T-cell (primary cell): ENCODE measurements around the gene CMTM7. TPM values are rescaled to one million over a fixed set of nuclear protein-coding genes. Genes with fewer than 3 reads are reported as not detected.
A peak's percentile ranks its signal among the peaks of the same experiment; 100 is the strongest.

Source experiments
- ATAC-seq, 4 experiments: fragments of 200-7000 bp in 3 of 4; fragments of 150-1000 bp in 1 of 4; cut with Tn5 transposase; replicated peaks in 1 of 4; 1 replicate in 3 of 4; 2 replicates in 1 of 4; pipeline ENCODE4 v1.10.0; 2021; ENCODE audit warnings: moderate library complexity in 3 of 4, mild to moderate bottlenecking in 2 of 4, moderate number of reproducible peaks in 1 of 4
- CTCF ChIA-PET, 2 donors: fragments of 300-600 bp; sonication (Branson Sonifier 250); formaldehyde crosslinking; loops; one replicate each; lab custom pipeline; 2022; ENCODE audit warnings: antibody characterized with exemption in 2 of 2; lab: Charles Lee
- POLR2A ChIA-PET, 2 donors: fragments of 300-600 bp; sonication (Branson Sonifier 250); formaldehyde crosslinking; loops; one replicate each; lab custom pipeline; 2022; ENCODE audit warnings: antibody characterized with exemption in 2 of 2; lab: Charles Lee
- DNase-seq, 35 experiments: peaks; one replicate each; pipeline versions ENCODE4 v3.0.0 to v3.0.0-alpha.2; 2013 to 2023
- H3K27ac ChIP-seq: one replicate; pipeline ENCODE4 v1.5.1; 2013; ENCODE audit warnings: low read length
- H3K27me3 ChIP-seq, 2 experiments: replicated peaks in 1 of 2; 1 replicate in 1 of 2; 2 replicates in 1 of 2; pipeline versions ENCODE4 v1.6.1 to v1.7.0; 2013; ENCODE audit warnings: low read length in 1 of 2, mixed read lengths in 1 of 2; ENCODE audit not compliant: control insufficient read depth in 2 of 2, insufficient read depth in 2 of 2; ENCODE audit errors: extremely low read depth in 1 of 2
- H3K36me3 ChIP-seq, 2 donors: 1 replicate in 1 of 2; 2 replicates in 1 of 2; pipeline versions ENCODE4 v1.6.1 to v1.7.0; 2013; ENCODE audit warnings: low read length in 1 of 2; ENCODE audit not compliant: control insufficient read depth in 2 of 2, insufficient read depth in 1 of 2; ENCODE audit errors: extremely low read depth in 1 of 2
- H3K4me1 ChIP-seq, 2 experiments: 1 replicate in 1 of 2; 2 replicates in 1 of 2; pipeline versions ENCODE4 v1.6.1 to v1.7.0; 2013; ENCODE audit warnings: low read length in 2 of 2, mixed read lengths in 1 of 2; ENCODE audit not compliant: insufficient read depth in 2 of 2, control insufficient read depth in 1 of 2; ENCODE audit errors: extremely low read depth in 1 of 2
- H3K4me3 ChIP-seq, 2 donors: 1 replicate in 1 of 2; 2 replicates in 1 of 2; pipeline versions ENCODE4 v1.5.1 to v1.7.0; 2013; ENCODE audit warnings: mild to moderate bottlenecking in 2 of 2, low read length in 1 of 2, moderate library complexity in 1 of 2; ENCODE audit not compliant: control insufficient read depth in 1 of 2; ENCODE audit errors: extremely low read depth in 1 of 2
- H3K9me3 ChIP-seq: 2 replicates; pipeline ENCODE4 v1.7.0; 2013
- H3K27ac Mint-ChIP-seq, 2 donors: one replicate each; pipeline ENCODE4 v1.8.0; 2020 to 2021; ENCODE audit warnings: mild to moderate bottlenecking in 2 of 2, mixed read lengths in 2 of 2
- H3K27me3 Mint-ChIP-seq, 2 donors: one replicate each; pipeline ENCODE4 v1.8.0; 2021 to 2022; ENCODE audit warnings: mixed read lengths in 2 of 2
- H3K36me3 Mint-ChIP-seq: one replicate; pipeline ENCODE4 v1.8.0; 2021; ENCODE audit warnings: mixed read lengths
- H3K4me1 Mint-ChIP-seq, 3 donors: one replicate each; pipeline ENCODE4 v1.8.0; 2020 to 2022; ENCODE audit warnings: mixed read lengths in 3 of 3, mild to moderate bottlenecking in 1 of 3
- H3K4me3 Mint-ChIP-seq, 3 donors: one replicate each; pipeline ENCODE4 v1.8.0; 2020 to 2022; ENCODE audit warnings: mild to moderate bottlenecking in 3 of 3, mixed read lengths in 3 of 3, moderate library complexity in 3 of 3
- H3K9me3 Mint-ChIP-seq, 3 donors: one replicate each; pipeline ENCODE4 v1.8.0; 2020 to 2022; ENCODE audit warnings: mixed read lengths in 3 of 3
- WGBS: methylation state at CpG from one replicate; pipeline ENCODE4 v1.1.5; 2013; ENCODE audit warnings: missing lambda C conversion rate; ENCODE audit not compliant: insufficient coverage; 5-methylcytosine and 5-hydroxymethylcytosine counted together
- total RNA-seq, 35 experiments: library from RNA in 6 of 35; stranded (reverse) in 6 of 35; fragments of 120-200 nt in 1 of 35; gene quantifications; one replicate each; pipeline versions ENCODE4 v1.2.1 to v1.2.4 and lab custom pipeline; 2013 to 2026

CMTM7 gene
- total RNA-seq, 5 donors from 2014 or later (not counting 1 experiment from before 2014, with no cell fraction given) = 40.7 to 56.7 (median 47.8) TPM

DNA sequence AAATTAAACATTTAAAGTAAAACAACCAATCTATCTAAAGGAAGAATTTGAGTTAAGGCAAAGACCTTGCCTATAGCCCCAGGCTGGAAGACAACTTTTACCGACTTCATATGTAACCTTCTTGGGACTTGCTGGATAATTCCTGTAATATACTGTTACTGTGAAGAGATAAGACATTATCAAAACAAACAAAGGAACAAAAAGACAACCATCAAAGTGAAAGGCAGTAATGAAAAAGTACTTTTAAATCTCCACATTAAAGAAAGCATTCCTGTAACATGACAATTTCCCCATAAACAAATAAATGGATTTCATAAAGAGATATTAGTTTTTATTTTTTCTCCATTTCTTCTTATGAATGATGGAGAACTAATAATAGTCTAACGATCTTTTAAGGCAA is 108.6 kb downstream of the CMTM7 start:
- no peaks in the 10 kb centered on the region for H3K9me3 Mint-ChIP-seq
- no peaks in the 10 kb centered on the region for H3K27me3 ChIP-seq
- peak overlapping the region; percentile 47 to 99 (median 96) for H3K4me3 Mint-ChIP-seq
- peaks cover 13 to 15% of the 10 kb centered on the region in 2 experiments for H3K4me1 ChIP-seq
- H3K9me3 ChIP-seq = no peaks in the 10 kb centered on the region
- H3K4me3 ChIP-seq = no peak overlapping the region
- peak overlapping the region in 1 of 2 donors; percentile 96 for H3K27ac Mint-ChIP-seq
- H3K36me3 ChIP-seq = peaks cover 0 to 6% of the 10 kb centered on the region in 2 donors
- no peak for ATAC-seq
- no peaks in the 10 kb centered on the region for H3K27me3 Mint-ChIP-seq
- no peak overlapping the region for H3K27ac ChIP-seq
- H3K36me3 Mint-ChIP-seq = peaks cover 19% of the 10 kb centered on the region
- ChIA-PET CTCF (interaction anchor here (0.6 to 0.9 kb wide), 3 partner anchors 31 to 371 kb away, joined by 3 to 5 read pairs (median 3); no protein-coding TSS in a partner anchor), POLR2A (interaction anchor here in 1 of 2 donors (0.6 kb wide), 1 partner anchor 185 kb away, joined by 3 read pairs; the partner anchor contains the start of gene CNOT10)
- no peak for DNase-seq
- no CpG with 5 or more reads among the region's 2 CpGs for WGBS
- peaks cover 56 to 65% (median 63%) of the 10 kb centered on the region in 3 donors for H3K4me1 Mint-ChIP-seq

DNA sequence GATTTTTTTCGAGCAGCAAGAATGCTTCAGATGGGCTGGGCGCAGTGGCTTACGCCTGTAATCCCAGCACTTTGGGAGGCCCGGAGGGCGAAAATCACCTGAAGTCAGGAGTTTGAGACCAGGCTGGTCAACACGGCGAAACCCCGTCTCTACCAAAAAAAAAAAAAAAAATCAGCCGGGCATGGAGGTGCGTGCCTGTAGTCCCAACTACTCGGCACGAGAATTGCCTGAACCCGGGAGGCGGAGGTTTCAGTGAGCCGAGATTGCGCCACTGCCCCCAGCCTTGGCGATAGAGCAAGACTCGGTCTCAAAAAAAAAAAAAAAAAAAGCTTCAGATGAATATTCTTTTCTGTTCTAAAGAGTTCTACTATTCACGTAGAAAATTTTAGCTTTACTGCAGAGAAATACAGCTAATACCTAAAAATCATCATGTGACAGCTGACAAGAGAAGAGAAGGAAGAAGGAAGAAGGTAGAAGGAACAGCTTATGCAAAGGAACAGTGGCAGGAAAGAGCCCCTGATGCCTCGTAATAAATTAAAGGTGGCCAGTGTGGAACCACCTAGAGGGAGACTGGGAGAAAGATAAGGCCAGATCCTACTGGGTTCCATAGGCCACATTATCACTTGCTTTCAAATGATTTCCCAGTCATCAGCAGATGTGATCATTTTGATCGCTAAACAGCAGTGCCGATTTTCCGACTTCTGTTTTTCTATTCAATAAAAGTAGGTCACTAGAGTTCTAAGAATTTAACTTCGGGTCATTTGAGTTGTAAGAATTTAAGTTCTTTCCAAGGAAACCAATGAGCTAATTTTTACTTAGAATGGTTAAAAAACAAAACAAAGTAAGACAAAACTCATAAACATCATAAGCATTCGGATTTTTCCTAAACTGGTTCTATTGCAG is 109.5 kb downstream of the CMTM7 start:
- H3K4me3 Mint-ChIP-seq = peak overlapping the region; percentile 96 to 99 (median 99)
- CTCF ChIA-PET = interaction anchor here (0.6 to 1.4 kb wide), 8 partner anchors 11 to 385 kb away, joined by 3 to 5 read pairs (median 4); partner anchors contain the start of gene CNOT10 (in 1 of the 2)
- H3K27ac Mint-ChIP-seq = peak overlapping the region; percentile 93 to 96
- 88% methylated on average over 12 of the region's 25 CpGs for WGBS
- Histone ChIP-seq H3K4me1 (peaks cover 11 to 13% of the 10 kb centered on the region in 2 experiments), H3K36me3 (peaks cover 0 to 4% of the 10 kb centered on the region in 2 donors), H3K27ac (peak overlapping the region; percentile 95), H3K9me3 (no peaks in the 10 kb centered on the region), H3K4me3 (peak overlapping the region in 1 of 2 donors; percentile 99), H3K27me3 (no peaks in the 10 kb centered on the region)
- peaks cover 15% of the 10 kb centered on the region for H3K36me3 Mint-ChIP-seq
- ATAC-seq (no peak), DNase-seq (no peak)
- H3K9me3 Mint-ChIP-seq = no peaks in the 10 kb centered on the region
- peaks cover 49 to 57% (median 56%) of the 10 kb centered on the region in 3 donors for H3K4me1 Mint-ChIP-seq
- POLR2A ChIA-PET = interaction anchor here (0.6 to 1.5 kb wide), 11 partner anchors 9 to 591 kb away, joined by 3 to 16 read pairs (median 4); partner anchors contain the start of gene CNOT10 (in 1 of the 2)
- H3K27me3 Mint-ChIP-seq = no peaks in the 10 kb centered on the region

DNA sequence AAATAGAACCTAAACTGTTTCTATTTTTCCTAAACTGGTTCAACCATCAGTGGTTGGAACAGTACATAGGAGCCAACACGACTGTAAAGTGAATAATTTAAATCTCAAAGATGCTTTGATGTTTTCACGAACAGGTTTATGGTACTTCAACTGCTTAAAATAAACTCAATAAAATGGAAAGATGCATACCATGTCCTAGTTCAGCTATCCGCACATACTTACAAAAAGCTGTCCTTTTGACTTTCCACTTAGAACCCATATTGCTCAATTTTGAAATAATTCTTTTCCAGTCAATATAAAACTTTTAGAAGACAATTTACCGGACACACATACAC is 110.1 kb downstream of the CMTM7 start:
- DNase-seq = no peak
- ChIA-PET CTCF (interaction anchor here in 1 of 2 donors (1.4 kb wide), 1 partner anchor 127 kb away, joined by 5 read pairs; no protein-coding TSS in a partner anchor), POLR2A (interaction anchor here in 1 of 2 donors (0.7 to 1.5 kb wide), 6 partner anchors 9 to 589 kb away, joined by 3 to 16 read pairs (median 4); partner anchors contain the start of gene CNOT10)
- peak in 1 of 4 experiments; percentile 2 for ATAC-seq
- Mint-ChIP-seq H3K36me3 (peaks cover 9% of the 10 kb centered on the region), H3K9me3 (no peaks in the 10 kb centered on the region), H3K27me3 (no peaks in the 10 kb centered on the region), H3K4me3 (peak overlapping the region; percentile 96 to 99 (median 99)), H3K4me1 (peaks cover 43 to 51% (median 50%) of the 10 kb centered on the region in 3 donors), H3K27ac (peak overlapping the region; percentile 93 to 96)
- H3K36me3 ChIP-seq = peaks cover 0 to 3% of the 10 kb centered on the region in 2 donors
- H3K27me3 ChIP-seq = no peaks in the 10 kb centered on the region
- H3K4me1 ChIP-seq = peaks cover 11 to 13% of the 10 kb centered on the region in 2 experiments
- H3K27ac ChIP-seq = peak overlapping the region; percentile 95
- H3K9me3 ChIP-seq = no peaks in the 10 kb centered on the region
- 0% methylated on average over 1 of the region's 4 CpGs for WGBS
- H3K4me3 ChIP-seq = peak overlapping the region; percentile 89 to 99

DNA sequence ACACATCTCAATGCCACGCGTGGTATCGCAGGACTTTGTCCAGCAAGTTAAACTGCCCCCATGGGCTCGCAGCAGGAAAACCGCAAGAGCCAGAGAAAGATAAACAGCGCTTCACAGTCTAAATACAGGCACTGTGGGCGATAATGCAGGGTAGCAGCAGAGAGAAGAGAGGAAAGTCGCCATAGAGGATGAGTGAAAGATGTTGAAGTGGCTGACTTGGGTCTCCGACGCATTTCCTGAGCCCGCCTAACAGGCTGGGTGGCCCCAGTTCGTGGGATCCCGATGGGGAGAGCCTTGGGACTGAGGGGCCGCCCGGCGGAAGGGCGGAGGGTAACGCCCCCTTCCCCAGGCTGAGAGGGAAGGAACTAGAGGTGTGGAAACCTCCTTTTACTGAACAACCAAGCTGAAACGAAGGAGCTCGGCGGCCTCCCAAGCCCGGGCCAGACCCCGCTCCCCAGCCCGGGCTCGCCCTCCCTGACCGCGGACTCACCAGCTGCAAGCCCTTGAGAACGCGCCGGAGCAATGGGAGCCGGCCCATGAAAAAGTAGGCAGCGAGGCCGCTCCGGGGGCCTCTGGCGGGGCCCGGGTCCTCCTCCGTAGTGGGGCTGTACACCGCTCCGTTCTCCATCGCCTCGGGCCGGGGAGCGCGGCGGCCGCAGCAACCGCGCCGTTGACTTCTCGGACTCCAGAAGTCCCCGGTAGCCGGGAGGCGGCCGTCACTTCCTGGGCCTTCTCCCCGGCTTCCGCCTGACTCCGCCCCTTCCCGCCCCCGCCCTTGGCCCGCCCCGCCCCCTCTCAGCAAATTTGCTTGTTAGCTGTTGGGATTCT is 110.7 kb downstream of the CMTM7 start, which contains the start of gene CMTM6:
Gene CMTM6, minus strand, starts transcription at position 735 of the 828 bp plus-strand sequence. Its CDS starts 107 bp downstream, at position 628.
- Histone ChIP-seq H3K4me3 (peak within 1 kb of the TSS; percentile 89 to 99), H3K27me3 (no peaks in the 10 kb centered on the region), H3K4me1 (peaks cover 11 to 13% of the 10 kb centered on the region in 2 experiments), H3K9me3 (no peaks in the 10 kb centered on the region), H3K36me3 (peaks cover 0 to 3% of the 10 kb centered on the region in 2 donors), H3K27ac (peak within 1 kb of the TSS; percentile 95)
- Mint-ChIP-seq H3K27me3 (no peaks in the 10 kb centered on the region), H3K27ac (peak within 1 kb of the TSS; percentile 93 to 96), H3K9me3 (no peaks in the 10 kb centered on the region), H3K36me3 (peaks cover 8% of the 10 kb centered on the region), H3K4me3 (peak within 1 kb of the TSS; percentile 96 to 99 (median 99)), H3K4me1 (peaks cover 39 to 49% (median 46%) of the 10 kb centered on the region in 3 donors)
- peak; percentile 47 to 85 (median 64) for DNase-seq
- under 1% methylated on average over 43 of the region's 61 CpGs for WGBS
- POLR2A ChIA-PET = interaction anchor here in 1 of 2 donors (0.6 to 1.5 kb wide), 4 partner anchors 10 to 17 kb away, joined by 4 to 8 read pairs (median 4); no protein-coding TSS in a partner anchor
- CTCF ChIA-PET = interaction anchor here (0.6 to 1.4 kb wide), 5 partner anchors 18 to 127 kb away, joined by 3 to 5 read pairs (median 4); no protein-coding TSS in a partner anchor
- peak; percentile 83 to 91 (median 85) for ATAC-seq

DNA sequence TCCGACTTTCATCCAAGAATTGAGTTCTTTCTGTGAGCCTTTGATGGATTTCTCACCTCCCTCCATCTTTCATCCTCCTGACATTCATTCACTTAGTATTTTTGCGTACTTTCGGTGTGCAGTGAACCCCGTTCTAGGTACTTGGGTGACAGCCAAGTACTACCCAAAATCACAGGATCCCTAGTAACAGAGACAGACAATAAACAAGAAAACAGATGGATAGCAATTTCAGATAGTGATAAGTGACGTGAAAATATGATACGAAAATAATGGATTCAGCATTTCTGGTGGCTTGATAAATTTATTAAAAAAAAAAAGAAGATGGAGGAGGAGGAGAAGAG is 111.3 kb downstream of the CMTM7 start:
- H3K9me3 Mint-ChIP-seq = no peaks in the 10 kb centered on the region
- ATAC-seq = peak in 3 of 4 experiments; percentile 3 to 19 (median 7)
- POLR2A ChIA-PET = interaction anchor here in 1 of 2 donors (0.6 to 1.5 kb wide), 2 partner anchors 11 to 13 kb away, joined by 4 read pairs; no protein-coding TSS in a partner anchor
- H3K27me3 Mint-ChIP-seq = no peaks in the 10 kb centered on the region
- peaks cover 7% of the 10 kb centered on the region for H3K36me3 Mint-ChIP-seq
- Histone ChIP-seq H3K9me3 (no peaks in the 10 kb centered on the region), H3K27ac (peak overlapping the region; percentile 95), H3K27me3 (no peaks in the 10 kb centered on the region), H3K36me3 (peaks cover 0 to 3% of the 10 kb centered on the region in 2 donors), H3K4me3 (peak overlapping the region; percentile 89 to 99), H3K4me1 (peaks cover 11 to 13% of the 10 kb centered on the region in 2 experiments)
- CTCF ChIA-PET = interaction anchor here in 1 of 2 donors (0.6 kb wide), 4 partner anchors 18 to 105 kb away, joined by 3 to 4 read pairs (median 4); no protein-coding TSS in a partner anchor
- peak overlapping the region; percentile 89 to 92 for H3K27ac Mint-ChIP-seq
- DNase-seq = no peak
- peaks cover 37 to 46% (median 46%) of the 10 kb centered on the region in 3 donors for H3K4me1 Mint-ChIP-seq
- 7% methylated on average over 2 of the region's 6 CpGs for WGBS
- H3K4me3 Mint-ChIP-seq = peak overlapping the region; percentile 96 to 99 (median 99)
